Breast epithelium (tissue), 4 donors: ENCODE measurements around the gene HRAS. TPM values are rescaled to one million over a fixed set of nuclear protein-coding genes. Genes with fewer than 3 reads are reported as not detected.

Source experiments
- DNase-seq, 2 donors: peaks; one replicate each; pipeline ENCODE4 v3.0.0-alpha.2; 2019; ENCODE audit warnings: low spot score in 2 of 2
- H3K27ac ChIP-seq, 2 donors: fragments of 200-600 bp; sonication (generic) in 1 of 2; one replicate each; pipeline ENCODE4 v1.5.1; 2016 to 2019; ENCODE audit warnings: mild to moderate bottlenecking in 1 of 2
- H3K27me3 ChIP-seq, 2 donors: fragments of 200-600 bp; sonication (generic) in 1 of 2; one replicate each; pipeline versions ENCODE4 v1.5.1 to v1.6.0; 2017 to 2019; ENCODE audit warnings: control low read depth in 1 of 2, mild to moderate bottlenecking in 1 of 2
- H3K36me3 ChIP-seq: fragments of 200-600 bp; one replicate; pipeline ENCODE4 v1.5.1; 2019
- H3K4me1 ChIP-seq, 2 donors: fragments of 200-600 bp; sonication (generic); one replicate each; pipeline ENCODE4 v1.5.1; 2016 to 2019; ENCODE audit warnings: control low read depth in 1 of 2
- H3K4me3 ChIP-seq, 3 donors: fragments of 200-600 bp; sonication (generic); 1 replicate in 2 of 3; 2 replicates in 1 of 3; pipeline ENCODE4 v1.5.1; 2016 to 2019; ENCODE audit warnings: mild to moderate bottlenecking in 3 of 3, moderate library complexity in 2 of 3
- H3K9me3 ChIP-seq, 2 donors: fragments of 200-600 bp; sonication (generic) in 1 of 2; one replicate each; pipeline ENCODE4 v1.5.1; 2016 to 2019; ENCODE audit warnings: control low read depth in 1 of 2
- CTCF ChIP-seq, 3 donors: fragments of 450-650 bp; IDR thresholded peaks; one replicate each; pipeline ENCODE4 v1.5.1; 2016 to 2017; ENCODE audit warnings: antibody characterized with exemption in 3 of 3, mild to moderate bottlenecking in 3 of 3, moderate library complexity in 3 of 3
- POLR2A ChIP-seq: fragments of 450-650 bp; IDR thresholded peaks from one replicate; pipeline ENCODE4 v1.6.1; 2016; ENCODE audit warnings: antibody characterized with exemption, mild to moderate bottlenecking, moderate library complexity
- POLR2AphosphoS5 ChIP-seq, 3 donors: sonication (generic); formaldehyde crosslinking; IDR thresholded peaks; one replicate each; pipeline ENCODE4 v1.6.1; 2017; ENCODE audit warnings: antibody characterized with exemption in 3 of 3
- intact Hi-C: fragments of 100-400 bp; cut with DNase I; formaldehyde crosslinking; loops from one replicate; pipeline ENCODE4 v1.15.1; 2023; ENCODE audit warnings: low total_unique reads
- total RNA-seq, 3 donors: library from RNA; depleted of rRNA; stranded (reverse); fragments of >200 nt; gene quantifications; one replicate each; pipeline ENCODE4 v1.1.0, GENCODE V29; 2016

HRAS gene
- total RNA-seq, 3 donors from 2014 or later: 33.2 to 50.1 (median 33.4) TPM

- TF ChIP-seq POLR2AphosphoS5 (IDR thresholded peaks at IDR 0.05): no peak
- TF ChIP-seq CTCF (IDR thresholded peaks at IDR 0.05): no peak
- TF ChIP-seq POLR2A: no peak
- intact Hi-C loops: no loop called here
- H3K9me3 ChIP-seq: no peaks in the 10 kb centered on the region
- H3K27ac ChIP-seq: no peak overlapping the region
- no peak overlapping the region for H3K4me3 ChIP-seq
- no peaks in the 10 kb centered on the region for H3K4me1 ChIP-seq
- H3K27me3 ChIP-seq: no peaks in the 10 kb centered on the region
- DNase-seq: no peak
- H3K36me3 ChIP-seq: no peaks in the 10 kb centered on the region
Observed at GRCh38 chr11:545171-545570, 9.8 kb upstream of the HRAS start.

GRCh38 chr11:544817-545166 is 9.4 kb upstream of the HRAS start:
- Histone ChIP-seq H3K9me3 (no peaks in the 10 kb centered on the region), H3K4me3 (no peak overlapping the region), H3K36me3 (no peaks in the 10 kb centered on the region), H3K27me3 (no peaks in the 10 kb centered on the region), H3K4me1 (no peaks in the 10 kb centered on the region), H3K27ac (no peak overlapping the region)
- TF ChIP-seq CTCF (IDR thresholded peaks at IDR 0.05) (no peak), POLR2A (no peak)
- intact Hi-C loops: no loop called here
- no peak for DNase-seq

- intact Hi-C loops: no loop called here
- DNase-seq: no peak
- no peaks in the 10 kb centered on the region for H3K36me3 ChIP-seq
- H3K4me3 ChIP-seq: no peak overlapping the region
- no peak for TF ChIP-seq POLR2AphosphoS5 (IDR thresholded peaks at IDR 0.05)
- TF ChIP-seq CTCF (IDR thresholded peaks at IDR 0.05): no peak
- TF ChIP-seq POLR2A: no peak
- no peaks in the 10 kb centered on the region for H3K27me3 ChIP-seq
- H3K9me3 ChIP-seq: no peaks in the 10 kb centered on the region
- no peak overlapping the region for H3K27ac ChIP-seq
- H3K4me1 ChIP-seq: no peaks in the 10 kb centered on the region
Observed at GRCh38 chr11:541433-541885, 6.1 kb upstream of the HRAS start.

- no peak overlapping the region for H3K27ac ChIP-seq
- H3K27me3 ChIP-seq: no peaks in the 10 kb centered on the region
- H3K9me3 ChIP-seq: no peaks in the 10 kb centered on the region
- TF ChIP-seq CTCF (IDR thresholded peaks at IDR 0.05) (no peak), POLR2AphosphoS5 (IDR thresholded peaks at IDR 0.05) (no peak), POLR2A (no peak)
- DNase-seq: no peak
- H3K4me3 ChIP-seq: no peak overlapping the region
- intact Hi-C loops: no loop called here
- peaks cover 0 to 3% of the 10 kb centered on the region in 2 donors for H3K4me1 ChIP-seq
- H3K36me3 ChIP-seq: no peaks in the 10 kb centered on the region
Observed at GRCh38 chr11:540583-541432, 5.4 kb upstream of the HRAS start.

GRCh38 chr11:539971-540481 is 4.7 kb upstream of the HRAS start:
- Histone ChIP-seq H3K27ac (no peak overlapping the region), H3K36me3 (no peaks in the 10 kb centered on the region), H3K9me3 (no peaks in the 10 kb centered on the region), H3K27me3 (no peaks in the 10 kb centered on the region), H3K4me1 (peaks cover 0 to 3% of the 10 kb centered on the region in 2 donors), H3K4me3 (no peak overlapping the region)
- no peak for DNase-seq
- intact Hi-C loops: no loop called here
- TF ChIP-seq CTCF (IDR thresholded peaks at IDR 0.05) (no peak), POLR2AphosphoS5 (IDR thresholded peaks at IDR 0.05) (no peak), POLR2A (no peak)
